MCF 10A (cell line): Measurements from ENCODE around the gene ADAMTS16. TPM values are rescaled to one million over a fixed set of nuclear protein-coding genes. Genes with fewer than 3 reads are reported as not detected.
"Not testable (repeated sequence)": the region's sequence is repeated elsewhere in the genome, so short reads cannot be mapped to it uniquely, and the experiment has no call there.

Experiments used
- BruUV-seq: library from RNA; stranded (reverse); fragments of 400-500 nt; replicated peaks from 2 replicates; lab custom pipeline; 2021; lab: Mats Ljungman, UMichigan
- CTCF ChIA-PET: fragments of 300-600 bp; sonication (Branson Sonifier 250); formaldehyde crosslinking; extraction: SDS; loops from one replicate; lab custom pipeline; 2021; ENCODE audit warnings: antibody characterized with exemption, inconsistent platforms; lab: Yijun Ruan, JAX
- POLR2A ChIA-PET: fragments of 300-600, 350-650 bp; sonication (Branson Sonifier 250); formaldehyde crosslinking; extraction: SDS; loops from one replicate; lab custom pipeline; 2020; ENCODE audit warnings: antibody characterized with exemption, inconsistent platforms; lab: Yijun Ruan, JAX
- DNase-seq: peaks from one replicate; pipeline ENCODE4 v3.0.0-alpha.2; 2018; ENCODE audit not compliant: unreplicated experiment
- H3K27ac Mint-ChIP-seq: one replicate; pipeline ENCODE4 v1.8.0; 2022; ENCODE audit warnings: mild to moderate bottlenecking, low read depth, mixed read lengths; ENCODE audit not compliant: unreplicated experiment
- H3K27me3 Mint-ChIP-seq: one replicate; pipeline ENCODE4 v1.8.0; 2022; ENCODE audit warnings: mixed read lengths; ENCODE audit not compliant: insufficient read depth, unreplicated experiment
- H3K36me3 Mint-ChIP-seq: one replicate; pipeline ENCODE4 v1.8.0; 2022; ENCODE audit warnings: mild to moderate bottlenecking, moderate library complexity, mixed read lengths; ENCODE audit not compliant: insufficient read depth, unreplicated experiment
- H3K4me1 Mint-ChIP-seq: one replicate; pipeline ENCODE4 v1.8.0; 2022; ENCODE audit warnings: mixed read lengths; ENCODE audit not compliant: insufficient read depth, unreplicated experiment
- H3K4me3 Mint-ChIP-seq: one replicate; pipeline ENCODE4 v1.8.0; 2022; ENCODE audit warnings: mild to moderate bottlenecking, moderate library complexity, mixed read lengths; ENCODE audit not compliant: unreplicated experiment
- H3K9me3 Mint-ChIP-seq: one replicate; pipeline ENCODE4 v1.8.0; 2022; ENCODE audit warnings: mixed read lengths; ENCODE audit not compliant: unreplicated experiment
- CTCF ChIP-seq: fragments of 200-600 bp; IDR thresholded peaks from one replicate; pipeline ENCODE4 v1.8.0; 2022; ENCODE audit warnings: antibody characterized with exemption, mild to moderate bottlenecking; ENCODE audit not compliant: unreplicated experiment
- intact Hi-C: fragments of 100-400 bp; cut with micrococcal nuclease; formaldehyde crosslinking; loops from 2 replicates; pipeline ENCODE4 v1.14.1; 2022
- total RNA-seq: library from RNA; stranded (reverse); gene quantifications from 2 replicates; pipeline ENCODE4 v1.2.3, GENCODE V29; 2022

Gene ADAMTS16
- total RNA-seq, 1 experiment from 2014 or later: not detected

GRCh38 chr5:5132234-5132633 lies 7.9 kb upstream of the ADAMTS16 start:
- Mint-ChIP-seq H3K27ac (no peak overlapping the region), H3K36me3 (no peaks in the 10 kb centered on the region), H3K9me3 (peaks cover 5% of the 10 kb centered on the region), H3K4me3 (no peak overlapping the region), H3K27me3 (no peaks in the 10 kb centered on the region), H3K4me1 (no peaks in the 10 kb centered on the region)
- BruUV-seq: no TSS peak
- no peak for DNase-seq
- TF ChIP-seq CTCF: no peak
- intact Hi-C loops: no loop called here
- POLR2A ChIA-PET: interaction anchor here (0.6 kb wide), 1 partner anchor 1236 kb away, joined by 4 read pairs; no protein-coding TSS in a partner anchor
- CTCF ChIA-PET: interaction anchor here (1.0 kb wide), 1 partner anchor 263 kb away, joined by 3 read pairs; no protein-coding TSS in a partner anchor

GRCh38 chr5:5132693-5133295 lies 7.3 kb upstream of the ADAMTS16 start:
- BruUV-seq: no TSS peak
- Mint-ChIP-seq H3K27me3 (no peaks in the 10 kb centered on the region), H3K36me3 (no peaks in the 10 kb centered on the region), H3K4me1 (no peaks in the 10 kb centered on the region), H3K27ac (no peak overlapping the region), H3K9me3 (peaks cover 5% of the 10 kb centered on the region), H3K4me3 (no peak overlapping the region)
- no peak for TF ChIP-seq CTCF
- intact Hi-C loops: no loop called here
- POLR2A ChIA-PET: interaction anchor here (0.6 kb wide), 1 partner anchor 1236 kb away, joined by 4 read pairs; no protein-coding TSS in a partner anchor
- DNase-seq: no peak
- CTCF ChIA-PET: interaction anchor here (1.0 kb wide), 1 partner anchor 262 kb away, joined by 3 read pairs; no protein-coding TSS in a partner anchor

- Mint-ChIP-seq H3K27me3 (no peaks in the 10 kb centered on the region), H3K36me3 (no peaks in the 10 kb centered on the region), H3K9me3 (peaks cover 5% of the 10 kb centered on the region), H3K4me1 (no peaks in the 10 kb centered on the region), H3K27ac (no peak overlapping the region), H3K4me3 (no peak overlapping the region)
- intact Hi-C loops: no loop called here
- no peak for DNase-seq
- no TSS peak for BruUV-seq
- ChIA-PET CTCF (interaction anchor here (1.2 to 1.7 kb wide), 2 partner anchors 263 to 285 kb away, joined by 3 to 5 read pairs; no protein-coding TSS in a partner anchor), POLR2A (no interaction called here)
- TF ChIP-seq CTCF: no peak
Measured at GRCh38 chr5:5134107-5134506, 6.0 kb upstream of the ADAMTS16 start.

GRCh38 chr5:5135957-5136676 lies 4.0 kb upstream of the ADAMTS16 start:
- no peaks in the 10 kb centered on the region for H3K36me3 Mint-ChIP-seq
- ChIA-PET POLR2A (no interaction called here), CTCF (interaction anchor here (0.9 kb wide), 1 partner anchor 261 kb away, joined by 3 read pairs; no protein-coding TSS in a partner anchor)
- no TSS peak for BruUV-seq
- no peak overlapping the region for H3K27ac Mint-ChIP-seq
- intact Hi-C loops: no loop called here
- TF ChIP-seq CTCF: no peak
- H3K27me3 Mint-ChIP-seq: no peaks in the 10 kb centered on the region
- no peak overlapping the region for H3K4me3 Mint-ChIP-seq
- H3K4me1 Mint-ChIP-seq: no peaks in the 10 kb centered on the region
- DNase-seq: peak; percentile 46
- peaks cover 5% of the 10 kb centered on the region for H3K9me3 Mint-ChIP-seq

GRCh38 chr5:5137851-5138250 lies 2.3 kb upstream of the ADAMTS16 start:
- POLR2A ChIA-PET, intact Hi-C loops, H3K4me3 Mint-ChIP-seq, H3K36me3 Mint-ChIP-seq, DNase-seq, BruUV-seq, H3K27ac Mint-ChIP-seq, H3K27me3 Mint-ChIP-seq, H3K4me1 Mint-ChIP-seq, H3K9me3 Mint-ChIP-seq: not testable (repeated sequence)
- CTCF ChIA-PET: interaction anchor here (1.0 to 5.0 kb wide), 3 partner anchors 257 to 282 kb away, joined by 3 to 56 read pairs (median 4); partner anchors contain the start of gene ICE1
